IMR-90 (cell line): Measurements from ENCODE around the gene SLC30A2. TPM values are rescaled to one million over a fixed set of nuclear protein-coding genes. Genes with fewer than 3 reads are reported as not detected.

ENCODE experiments used
- ATAC-seq: fragments of 200-7000 bp; cut with Tn5 transposase; 2 replicates; pipeline ENCODE4 v1.9.1; 2020; ENCODE audit warnings: low read depth, mild to moderate bottlenecking, moderate library complexity
- BruUV-seq: library from RNA; stranded (reverse); fragments of 400-500 nt; replicated peaks from 2 replicates; lab custom pipeline; 2021; lab: Mats Ljungman, UMichigan
- CTCF ChIA-PET: fragments of 300-600 bp; formaldehyde crosslinking; extraction: SDS; loops from one replicate; lab custom pipeline; 2021; ENCODE audit warnings: antibody characterized with exemption; lab: Yijun Ruan, JAX
- POLR2A ChIA-PET: fragments of 300-600 bp; sonication (Branson Sonifier 250); formaldehyde crosslinking; loops from one replicate; lab custom pipeline; 2022; ENCODE audit warnings: antibody characterized with exemption; ENCODE audit not compliant: unreplicated experiment; lab: Charles Lee
- DNase-seq: peaks from one replicate; pipeline ENCODE4 v3.0.0; 2013
- H2AFZ ChIP-seq: replicated peaks from 2 replicates; pipeline ENCODE3; 2013; ENCODE audit warnings: low read length, mild to moderate bottlenecking; ENCODE audit not compliant: poor library complexity
- H2AK5ac ChIP-seq: 2 replicates; pipeline ENCODE4 v1.6.1; 2013; ENCODE audit warnings: low read depth, low read length, inconsistent platforms
- H2AK9ac ChIP-seq: replicated peaks from 2 replicates; pipeline ENCODE3; 2013; ENCODE audit warnings: mild to moderate bottlenecking, low read depth, low read length, moderate library complexity; ENCODE audit not compliant: poor library complexity
- H2BK120ac ChIP-seq: 2 replicates; pipeline ENCODE4 v1.6.1; 2013; ENCODE audit warnings: low read depth, low read length, inconsistent platforms
- H2BK15ac ChIP-seq: 3 replicates; pipeline ENCODE4 v1.6.1; 2013; ENCODE audit warnings: low read depth, low read length, inconsistent platforms
- H2BK20ac ChIP-seq: 2 replicates; pipeline ENCODE4 v1.6.1; 2013; ENCODE audit warnings: low read depth, mild to moderate bottlenecking, inconsistent platforms, low read length, moderate library complexity
- H2BK5ac ChIP-seq: 2 replicates; pipeline ENCODE4 v1.6.1; 2013; ENCODE audit warnings: mild to moderate bottlenecking, low read depth, low read length, inconsistent platforms; ENCODE audit not compliant: poor library complexity, severe bottlenecking
- H3K14ac ChIP-seq: replicated peaks from 2 replicates; pipeline ENCODE4 v1.6.1; 2013; ENCODE audit warnings: low read depth, low read length, inconsistent platforms
- H3K18ac ChIP-seq: 2 replicates; pipeline ENCODE4 v1.6.1; 2013; ENCODE audit warnings: low read depth, low read length, control low read depth
- H3K23ac ChIP-seq: 2 replicates; pipeline ENCODE4 v1.6.1; 2013; ENCODE audit warnings: low read depth, low read length, inconsistent platforms
- H3K27ac ChIP-seq: 2 replicates; pipeline ENCODE4 v1.5.1; 2013; ENCODE audit warnings: mild to moderate bottlenecking, control low read depth, low read length; ENCODE audit not compliant: insufficient read depth
- H3K27me3 ChIP-seq: 2 replicates; pipeline ENCODE4 v1.6.1; 2013; ENCODE audit warnings: low read length; ENCODE audit not compliant: control insufficient read depth, insufficient read depth
- H3K36me3 ChIP-seq: 2 replicates; pipeline ENCODE4 v1.6.1; 2013; ENCODE audit warnings: low read length, mixed read lengths; ENCODE audit not compliant: control insufficient read depth, insufficient read depth
- H3K4ac ChIP-seq: 2 replicates; pipeline ENCODE4 v1.6.1; 2013; ENCODE audit warnings: low read depth, low read length, inconsistent platforms
- H3K4me1 ChIP-seq: 2 replicates; pipeline ENCODE4 v1.6.1; 2013; ENCODE audit warnings: low read length, mixed read lengths; ENCODE audit not compliant: control insufficient read depth, insufficient read depth
- H3K4me2 ChIP-seq: 2 replicates; pipeline ENCODE4 v1.6.1; 2013; ENCODE audit warnings: low read depth, mild to moderate bottlenecking, control low read depth, low read length, moderate library complexity
- H3K4me3 ChIP-seq: 2 replicates; pipeline ENCODE4 v1.5.1; 2013; ENCODE audit warnings: low read depth, mild to moderate bottlenecking, control low read depth, low read length, moderate library complexity; ENCODE audit not compliant: insufficient read depth
- H3K56ac ChIP-seq: 2 replicates; pipeline ENCODE4 v1.6.1; 2013; ENCODE audit warnings: low read length, inconsistent platforms; ENCODE audit not compliant: insufficient read depth; ENCODE audit errors: extremely low read depth
- H3K79me1 ChIP-seq, 2 experiments: 2 replicates each; pipeline ENCODE4 v1.6.1; 2013; ENCODE audit warnings: low read length in 2 of 2, inconsistent platforms in 1 of 2, low read depth in 1 of 2
- H3K9ac ChIP-seq: 2 replicates; pipeline ENCODE4 v1.6.1; 2013; ENCODE audit warnings: low read depth, low read length, control low read depth
- H3K9me1 ChIP-seq: 2 replicates; pipeline ENCODE4 v1.6.1; 2013; ENCODE audit warnings: low read length, inconsistent platforms; ENCODE audit not compliant: insufficient read depth
- H3K9me3 ChIP-seq: 2 replicates; pipeline ENCODE4 v1.6.1; 2013; ENCODE audit warnings: low read length; ENCODE audit not compliant: control insufficient read depth, insufficient read depth
- H4K20me1 ChIP-seq: 2 replicates; pipeline ENCODE4 v1.6.1; 2013; ENCODE audit warnings: low read length, inconsistent platforms; ENCODE audit not compliant: insufficient read depth
- H4K5ac ChIP-seq: 2 replicates; pipeline ENCODE4 v1.6.1; 2013; ENCODE audit warnings: mild to moderate bottlenecking, low read depth, low read length, control low read depth
- H4K8ac ChIP-seq, 2 experiments: 2 replicates each; pipeline ENCODE4 v1.6.1; 2013; ENCODE audit warnings: low read depth in 2 of 2, low read length in 2 of 2, control low read depth in 1 of 2, inconsistent platforms in 1 of 2
- H4K91ac ChIP-seq: 2 replicates; pipeline ENCODE4 v1.6.1; 2013; ENCODE audit warnings: low read depth, low read length, inconsistent platforms; ENCODE audit not compliant: insufficient read depth
- CEBPB ChIP-seq: IDR thresholded peaks from 2 replicates; pipeline ENCODE4 v1.6.1; 2012; ENCODE audit warnings: low read depth, low read length, improper control_type of control experiment
- RAD21 ChIP-seq: IDR thresholded peaks from 2 replicates; pipeline ENCODE4 v1.6.1; 2012; ENCODE audit warnings: low read length, improper control_type of control experiment
- WGBS, 2 experiments: methylation state at CpG; one replicate each; pipeline versions ENCODE4 v1.1.5 to v1.1.7; 2013; ENCODE audit warnings: missing lambda C conversion rate in 2 of 2; ENCODE audit not compliant: insufficient read length in 1 of 2; ENCODE audit errors: extremely low coverage in 2 of 2; 5-methylcytosine and 5-hydroxymethylcytosine counted together
- dilution Hi-C: fragments of 300-500 bp; cut with HindIII; formaldehyde crosslinking; loops from one replicate; pipeline ENCODE4 v1.14.3; 2018; ENCODE audit warnings: low sequenced_read_pairs; ENCODE audit not compliant: unreplicated experiment
- in situ Hi-C: fragments of 300-500 bp; cut with MboI; formaldehyde crosslinking; loops from 3 replicates; pipeline ENCODE4 v1.14.3; 2019; ENCODE audit warnings: low sequenced_read_pairs, inconsistent platforms, mixed read lengths
- intact Hi-C: fragments of 100-400 bp; cut with micrococcal nuclease; formaldehyde crosslinking; loops from 2 replicates; pipeline ENCODE4 v1.10.0; 2022
- polyA plus RNA-seq, 3 experiments: library from polyadenylated mRNA; depleted of rRNA; stranded (reverse); fragments of >200 nt; gene quantifications; 2 replicates each; pipeline ENCODE4 v1.2.3, GENCODE V29; 2012; ENCODE audit warnings: low replicate concordance in 1 of 3
- total RNA-seq: library from RNA; depleted of rRNA; stranded (reverse); fragments of >200 nt; gene quantifications from 2 replicates; pipeline ENCODE4 v1.2.3, GENCODE V29; 2012

Gene SLC30A2
- total and polyA plus RNA-seq, 2 of the 4 experiments (the other 2 are of a cell fraction): not detected

GRCh38 chr1:25990702-25991395, 55.1 kb downstream of the SLC30A2 start:
- no peaks in the 10 kb centered on the region for H3K9me3 ChIP-seq
- no peak overlapping the region for H3K56ac ChIP-seq
- no peak overlapping the region for H3K14ac ChIP-seq
- dilution Hi-C loops (no loop called here), in situ Hi-C loops (loop anchor here (10.0 kb wide), 1 partner anchor 166 kb away; no protein-coding TSS in a partner anchor), intact Hi-C loops (loop anchor here (5.0 kb wide), 1 partner anchor 44 kb away; no protein-coding TSS in a partner anchor)
- peaks cover 10 to 26% of the 10 kb centered on the region in 2 experiments; a peak in 3 of 4 replicates for H3K79me1 ChIP-seq
- CTCF ChIA-PET: interaction anchor here (1.5 kb wide), 1 partner anchor 95 kb away, joined by 6 read pairs; no protein-coding TSS in a partner anchor
- no peak overlapping the region for H3K27ac ChIP-seq
- no peaks in the 10 kb centered on the region for H4K20me1 ChIP-seq
- no peak overlapping the region for H4K8ac ChIP-seq
- POLR2A ChIA-PET: no interaction called here
- DNase-seq: no peak
- no peak overlapping the region for H3K18ac ChIP-seq
- no peak overlapping the region for H2AK9ac ChIP-seq
- no peak overlapping the region for H3K4me2 ChIP-seq
- 88% methylated on average over 4 of the region's 15 CpGs; no CpG with 5 or more reads in 1 of the 2 experiments for WGBS, 2 experiments
- no peak for ATAC-seq
- TF ChIP-seq RAD21 (no peak), CEBPB (0 out of 2 replicates have a peak, but pooled peaks have one; percentile 5)
- peaks cover 10% of the 10 kb centered on the region for H3K4me1 ChIP-seq
- H4K91ac ChIP-seq: no peak overlapping the region
- no peak overlapping the region for H3K4me3 ChIP-seq
- H3K9ac ChIP-seq: no peak overlapping the region
- no peak overlapping the region for H2BK5ac ChIP-seq
- no peaks in the 10 kb centered on the region for H3K27me3 ChIP-seq
- no TSS peak for BruUV-seq
- H2BK120ac ChIP-seq: no peak overlapping the region
- H3K36me3 ChIP-seq: peaks cover 10% of the 10 kb centered on the region
- no peak overlapping the region for H2BK15ac ChIP-seq
- no peak overlapping the region for H2AK5ac ChIP-seq
- H2AFZ ChIP-seq: no peak overlapping the region
- peak overlapping the region; percentile 59; the same call in 1 of the 2 replicates for H3K23ac ChIP-seq
- H3K9me1 ChIP-seq: peaks cover 12% of the 10 kb centered on the region
- H2BK20ac ChIP-seq: no peak overlapping the region
- no peak overlapping the region for H3K4ac ChIP-seq
- no peak overlapping the region for H4K5ac ChIP-seq
